Hypothalamus (tissue), 51 donors: ENCODE data around the gene PRTG.
"Not testable (repeated sequence)": the region's sequence is repeated elsewhere in the genome, so short reads cannot be mapped to it uniquely, and the experiment has no call there.

Experiments
- DNase-seq, 51 donors: peaks; one replicate each; lab custom pipeline; 2025; lab: John Stamatoyannopoulos, UW

Gene PRTG

DNA sequence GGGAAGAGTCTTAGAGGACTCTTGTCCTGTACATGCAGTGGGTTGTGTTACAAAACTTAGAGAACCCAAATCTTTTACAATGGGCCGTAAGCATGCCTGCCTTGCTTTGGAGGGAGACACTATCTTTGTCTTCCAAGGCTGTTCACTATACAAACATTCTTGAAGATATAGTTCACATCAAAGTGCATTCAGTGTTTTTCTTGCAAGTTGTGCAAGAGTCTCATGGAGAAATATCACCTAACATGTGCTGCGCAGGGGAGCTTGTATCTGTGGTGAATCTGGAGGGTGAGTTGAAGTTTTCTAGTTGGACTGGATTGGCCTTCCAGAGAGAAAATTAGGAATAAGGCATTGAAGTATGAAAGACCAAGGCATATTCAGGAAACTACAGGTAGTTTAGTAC lies 7.8 kb upstream of the PRTG start:
- DNase-seq: no peak

DNA sequence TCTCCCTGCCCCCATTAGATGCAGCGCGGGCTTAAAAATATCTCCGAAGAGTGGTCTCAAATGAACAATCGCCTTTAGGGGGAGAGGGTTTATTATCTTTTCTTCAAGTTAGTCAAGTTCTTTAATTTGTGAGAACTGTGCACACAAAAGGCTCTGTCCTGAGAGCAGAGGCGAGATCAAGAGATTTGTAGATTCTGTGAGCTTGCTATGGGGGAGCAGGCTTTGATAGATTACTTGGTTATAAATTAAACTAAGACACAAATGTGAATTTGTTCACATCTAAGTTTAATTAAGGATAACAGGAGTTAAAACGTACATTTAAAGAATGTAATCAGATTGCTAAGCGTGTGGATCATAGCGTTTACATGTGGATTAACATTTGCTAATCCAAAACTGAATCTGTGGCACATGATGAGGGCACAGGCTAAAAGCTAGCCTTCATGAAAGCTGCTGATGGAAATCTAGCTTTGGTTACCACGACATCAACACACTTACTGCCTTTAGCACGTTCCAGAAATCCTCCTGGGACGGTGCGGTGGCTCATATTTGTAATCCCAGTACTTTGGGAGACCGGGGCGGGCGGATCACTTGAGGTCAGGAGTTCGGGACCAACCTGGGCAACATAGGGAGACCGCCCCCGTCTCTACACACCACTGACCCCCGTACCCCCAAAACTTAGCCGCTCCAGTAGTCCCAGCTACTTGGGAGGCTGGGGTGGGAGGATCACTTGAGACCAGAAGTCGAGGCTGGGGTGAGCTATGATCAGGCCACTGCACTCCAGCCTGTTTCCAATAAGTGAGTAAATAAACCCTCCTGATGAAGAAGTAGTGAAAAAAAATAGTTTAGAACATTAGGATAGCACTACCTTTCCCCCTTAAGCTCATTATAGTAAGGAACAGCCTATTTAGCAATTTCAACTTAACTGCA lies 1.0 kb upstream of the PRTG start:
- no peak for DNase-seq

- DNase-seq: peak in 26 of 51 donors; percentile 4 to 61 (median 32)
These were observed 440 bp downstream of the PRTG start for GRCh38 chr15:55742498-55742926.

GRCh38 chr15:55741833-55742497 lies 987 bp downstream of the PRTG start:
- peak in 12 of 51 donors; percentile 5 to 32 (median 15) for DNase-seq

DNA sequence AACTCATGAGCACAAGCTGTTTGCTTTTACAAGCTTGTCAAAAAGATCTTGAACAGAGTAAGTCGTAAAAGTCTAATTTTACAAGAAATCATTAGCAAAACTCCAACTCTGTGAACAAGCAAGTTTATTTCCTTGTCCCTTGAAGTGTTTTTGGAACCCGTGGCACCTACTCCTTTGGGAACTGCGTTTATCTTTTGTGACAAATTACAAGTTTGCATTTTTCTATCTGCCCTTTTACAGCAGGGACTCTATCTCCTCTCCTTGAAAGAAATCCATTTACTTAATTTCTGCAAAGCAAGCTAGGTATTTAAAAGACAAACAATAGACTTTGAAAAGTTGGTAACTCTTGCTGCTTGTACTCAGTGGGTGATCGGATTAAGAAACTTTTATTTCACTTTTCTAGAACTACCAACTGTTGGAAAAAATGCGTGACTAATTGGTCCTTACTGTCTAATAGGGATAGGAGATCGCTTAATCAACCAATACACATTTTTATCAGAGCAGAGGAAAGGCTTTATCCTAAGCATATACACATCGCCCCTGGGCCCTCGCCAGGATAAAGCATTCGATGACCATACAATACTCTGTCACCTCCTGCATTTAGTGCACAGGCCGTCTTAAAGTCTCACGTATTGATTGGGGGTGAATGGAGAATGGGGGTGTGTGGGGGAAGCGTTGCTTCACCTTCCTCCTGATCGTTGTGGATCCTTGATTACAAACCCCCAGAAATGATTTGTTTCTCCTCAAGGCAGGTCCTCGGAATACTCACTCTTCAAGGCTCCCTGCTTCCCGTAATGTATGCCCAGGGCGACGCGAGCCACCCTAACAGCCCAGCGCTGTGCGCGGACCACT lies 1.7 kb downstream of the PRTG start:
- peak in 1 of 51 donors; percentile 0 for DNase-seq

DNA sequence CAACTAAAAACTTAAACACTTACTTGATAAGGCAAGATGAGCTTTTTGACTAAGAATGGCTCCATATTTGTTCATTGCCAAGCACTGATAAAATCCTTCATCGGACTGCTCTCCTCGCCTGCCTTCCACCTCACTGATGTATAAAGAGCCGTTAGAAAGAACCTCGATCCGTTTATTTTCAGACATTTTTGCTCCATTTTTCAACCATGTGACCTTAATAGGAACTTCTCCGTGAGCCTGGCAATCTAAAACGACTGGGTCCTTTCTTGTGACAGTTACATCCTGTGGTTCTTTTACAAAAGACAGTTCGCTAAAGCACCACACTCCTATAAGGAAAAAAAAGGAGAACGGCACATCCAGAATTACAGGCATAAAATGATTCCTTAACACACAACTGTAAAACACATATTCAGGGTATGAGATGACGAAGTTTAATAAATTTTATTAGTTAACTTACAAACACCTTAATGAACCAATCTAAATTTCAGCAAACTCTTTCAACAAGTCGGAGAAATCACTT lies 2.5 kb downstream of the PRTG start:
- DNase-seq: no peak

- DNase-seq: no peak
These were observed 3.3 kb downstream of the PRTG start for GRCh38 chr15:55739641-55740040.

DNA sequence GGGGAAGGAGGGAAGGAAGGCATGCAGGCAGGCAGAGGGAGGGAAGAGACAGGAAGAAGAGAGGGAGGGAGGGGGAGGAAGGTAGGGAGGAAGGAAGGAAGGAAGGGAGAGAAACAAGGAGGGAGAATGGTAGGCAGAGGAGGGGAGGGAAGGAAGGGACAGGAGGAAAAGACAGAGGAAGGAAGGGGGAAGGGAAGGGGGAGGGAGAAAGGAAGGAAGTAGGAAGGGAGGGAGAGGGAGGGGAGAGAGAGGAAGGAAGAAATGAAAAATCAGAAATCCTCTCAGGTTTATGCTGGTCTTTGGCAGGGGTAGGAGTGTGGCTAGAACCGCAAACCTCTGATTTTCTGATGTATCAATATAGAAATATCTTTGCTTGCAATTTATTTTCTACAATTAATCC lies 4.2 kb downstream of the PRTG start:
- DNase-seq: no peak

GRCh38 chr15:55737373-55737772 lies 5.6 kb downstream of the PRTG start:
- DNase-seq: no peak

- DNase-seq: no peak
These were observed 6.2 kb downstream of the PRTG start for GRCh38 chr15:55736756-55737155.

DNA sequence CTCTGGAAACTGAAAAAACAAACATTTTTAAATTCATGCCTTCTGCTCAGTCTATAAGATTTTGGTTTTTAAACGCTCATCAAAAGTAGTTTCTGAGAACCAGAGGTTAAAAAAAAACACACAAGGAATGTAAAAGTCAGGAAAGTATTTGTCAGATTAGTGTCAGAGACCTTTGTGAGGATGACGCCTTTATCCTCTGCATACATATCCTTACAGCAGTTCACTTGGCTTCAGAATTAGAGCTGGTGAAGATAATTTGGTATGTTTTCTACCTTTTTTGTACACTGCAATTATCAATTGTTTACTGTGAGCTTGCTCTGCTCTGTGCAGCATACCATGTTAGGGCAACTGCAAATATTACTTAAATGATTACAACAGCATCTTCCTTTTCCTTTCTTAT lies 8.3 kb downstream of the PRTG start:
- DNase-seq: no peak

GRCh38 chr15:55733461-55733860 lies 9.5 kb downstream of the PRTG start:
- not testable (repeated sequence) for DNase-seq

DNA sequence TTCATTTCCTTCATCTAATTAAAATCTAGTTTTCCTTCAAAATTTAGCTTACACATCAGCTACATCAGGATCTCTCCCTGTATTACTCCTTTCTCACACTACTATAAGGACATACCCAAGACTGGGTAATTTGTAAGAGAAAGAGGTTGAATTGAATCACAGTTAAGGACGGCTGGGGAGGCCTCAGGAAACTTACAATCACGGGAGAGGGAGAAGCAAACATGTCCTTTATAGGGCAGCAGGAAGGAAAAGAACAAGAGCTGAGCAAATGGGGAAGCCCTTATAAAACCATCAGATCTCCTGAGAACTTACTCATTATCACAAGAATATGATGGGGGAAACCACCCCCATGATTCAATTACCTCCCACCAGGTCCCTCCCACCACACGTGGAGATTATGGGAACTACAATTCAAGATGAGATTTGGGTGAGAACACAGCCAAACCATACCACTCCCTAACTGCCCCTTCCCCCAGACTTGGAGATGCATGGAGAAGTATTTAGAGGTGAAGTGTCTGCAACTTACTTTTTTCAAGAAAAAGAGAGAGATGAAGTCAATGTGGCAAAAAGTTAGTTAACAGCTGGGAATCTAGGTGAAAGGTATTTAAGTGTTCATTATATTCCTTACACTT lies 21.3 kb downstream of the PRTG start:
- DNase-seq: no peak

DNA sequence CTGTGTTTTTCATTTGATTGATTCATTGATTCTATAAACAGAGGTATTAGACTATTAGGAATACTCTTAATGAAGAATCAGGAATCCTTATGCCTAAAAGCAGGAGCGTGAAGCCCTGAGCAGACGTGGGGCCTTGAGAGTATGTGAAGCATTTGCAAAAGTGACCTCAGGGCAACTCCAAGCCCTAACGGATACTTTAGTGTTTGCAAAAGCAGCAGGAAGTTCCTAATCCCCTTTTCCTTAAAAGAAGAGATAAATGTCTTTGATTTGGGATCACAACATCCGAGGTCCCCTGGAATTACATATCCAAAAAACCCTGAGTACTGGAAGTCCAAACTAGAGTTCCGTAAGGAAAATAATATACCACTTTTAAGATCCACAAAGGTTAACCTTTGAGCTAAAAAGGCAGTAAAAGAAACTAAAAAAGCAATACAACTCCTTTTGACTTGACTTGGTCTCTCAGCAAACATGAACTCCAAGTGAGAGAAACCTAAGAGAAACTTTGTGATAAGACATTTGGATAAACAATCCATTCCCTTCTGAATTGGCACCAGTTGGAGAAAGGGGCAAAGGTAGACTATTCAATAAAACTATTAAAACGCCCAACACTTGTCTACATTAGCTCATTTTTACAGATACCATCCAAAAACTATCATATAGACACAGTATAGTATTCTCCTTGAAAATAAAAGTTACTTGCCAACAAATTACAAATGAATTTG lies 27.4 kb downstream of the PRTG start:
- no peak for DNase-seq

- no peak for DNase-seq
These were observed 28.9 kb downstream of the PRTG start for GRCh38 chr15:55714064-55714463.

DNA sequence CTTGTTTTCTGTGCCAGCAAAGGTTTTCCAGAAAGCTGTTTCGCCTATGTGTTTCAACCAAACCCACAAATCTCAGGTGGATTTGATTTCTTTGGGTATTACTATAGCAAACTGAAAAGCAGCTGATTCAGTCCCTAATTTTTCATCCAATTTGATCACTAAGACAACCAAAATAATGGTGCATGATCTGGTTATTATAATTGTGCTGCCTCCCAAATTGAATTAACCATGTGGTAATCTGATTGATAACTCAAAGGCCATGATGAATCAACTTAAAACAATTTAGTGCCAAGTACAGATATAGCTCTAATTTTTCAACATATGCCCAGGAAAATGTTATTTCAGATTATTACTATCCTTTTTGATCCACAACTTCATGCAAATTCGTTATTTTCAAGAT lies 30.6 kb downstream of the PRTG start:
- DNase-seq: no peak

DNA sequence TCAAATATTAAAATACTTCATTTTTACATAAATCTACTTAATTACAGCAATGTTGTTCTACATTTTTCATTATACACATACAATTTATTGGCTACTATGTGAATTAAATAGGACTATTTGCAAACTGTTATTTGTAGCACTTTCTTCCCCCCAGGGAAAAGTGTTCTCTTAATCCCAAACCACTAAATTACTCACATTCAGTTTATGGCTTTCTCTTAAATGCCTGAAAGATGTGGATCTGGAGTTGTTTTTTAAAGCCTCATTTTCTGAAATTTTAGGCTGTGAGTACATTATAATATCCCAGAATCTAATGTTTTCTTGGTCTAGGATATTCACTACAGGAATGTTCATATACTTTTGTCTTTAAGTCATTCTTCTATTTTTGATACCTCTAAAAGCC lies 32.7 kb downstream of the PRTG start:
- DNase-seq: no peak

GRCh38 chr15:55709458-55709857 lies 33.5 kb downstream of the PRTG start:
- no peak for DNase-seq

DNA sequence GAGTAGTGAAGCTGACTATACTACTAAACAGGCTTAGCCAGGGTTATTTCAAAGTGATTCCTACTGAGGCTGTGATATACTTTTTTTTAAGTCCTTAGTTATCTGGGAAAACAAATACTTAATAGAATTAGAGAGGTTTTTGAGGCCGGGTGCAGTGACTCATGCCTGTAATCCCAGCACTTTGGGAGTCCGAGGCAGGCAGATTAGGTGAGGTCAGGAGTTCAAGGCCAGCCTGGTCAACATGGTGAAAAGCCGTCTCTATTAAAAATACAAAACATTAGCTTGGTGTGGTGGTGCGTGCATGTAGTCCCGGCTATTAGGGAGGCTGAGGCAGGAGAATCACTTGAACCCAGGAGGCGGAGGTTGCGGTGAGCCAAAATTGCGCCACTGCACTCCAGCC lies 34.2 kb downstream of the PRTG start:
- no peak for DNase-seq

DNA sequence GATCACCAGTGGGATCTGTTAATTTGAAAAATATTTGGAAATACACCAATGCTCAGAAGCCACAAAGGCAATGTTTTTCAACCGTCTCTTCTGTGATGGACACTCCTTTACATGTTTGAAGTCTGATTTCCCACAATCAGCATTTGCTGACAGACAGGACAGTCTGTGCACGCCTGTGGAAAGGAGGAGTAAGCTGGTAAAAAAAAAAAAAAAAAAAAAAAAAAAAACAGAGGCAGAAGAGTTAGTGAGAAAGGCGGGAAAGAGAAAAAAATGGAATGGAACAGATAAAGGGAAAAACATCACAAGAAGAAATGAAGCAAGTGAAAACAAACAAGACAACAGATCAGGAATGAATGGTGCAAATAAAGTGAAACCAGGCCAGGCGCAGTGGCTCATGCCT lies 35.0 kb downstream of the PRTG start:
- DNase-seq: no peak
